ENCODE results near the gene NAPA.

DNA sequence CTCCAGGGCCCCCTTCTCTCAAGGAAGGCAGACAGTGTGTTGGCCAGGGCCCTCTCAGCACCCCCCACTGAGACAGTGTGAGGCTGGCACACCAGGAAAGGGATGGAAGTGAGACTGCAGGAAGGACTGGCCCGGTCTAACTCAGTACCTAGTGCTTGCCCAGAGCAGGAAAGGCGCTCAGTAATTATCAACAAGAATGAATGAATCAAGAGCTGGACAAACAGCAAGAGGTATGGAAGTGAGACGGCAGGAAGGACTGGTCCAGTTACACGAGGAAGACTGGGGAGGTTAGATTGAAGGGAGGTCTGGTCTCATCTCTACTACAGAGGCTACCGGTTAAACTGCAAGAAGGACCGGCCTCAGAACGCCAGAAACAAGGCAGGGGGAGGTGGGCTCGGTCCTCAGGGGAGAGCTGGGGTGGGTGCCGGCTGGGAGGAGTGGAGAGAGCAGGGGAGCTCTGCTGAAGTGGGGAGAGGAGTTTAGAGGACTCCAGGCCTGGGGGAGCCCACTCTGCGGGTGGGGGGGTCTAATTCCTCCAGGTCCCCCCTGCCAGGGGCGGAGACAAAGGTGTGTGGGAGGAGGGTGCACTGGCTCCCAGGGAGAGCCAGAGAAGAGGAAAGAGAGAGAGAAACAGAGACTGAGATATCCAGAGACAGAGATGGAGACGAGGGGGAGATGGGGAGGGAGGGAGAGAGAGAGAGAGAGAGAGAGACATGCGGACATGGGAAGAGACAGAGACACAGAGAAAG lies 44.2 kb downstream of the NAPA start:
- no peak for TF ChIP-seq ZNF24 (IDR thresholded peaks at IDR 0.05)
- no peak for TF ChIP-seq EGR1 (IDR thresholded peaks at IDR 0.05; ENCODE audit: borderline replicate concordance in 1 of 2, low read depth in 2 of 2, low read length in 2 of 2)
- TF ChIP-seq POLR2A (IDR thresholded peaks at IDR 0.05; ENCODE audit: low read depth, low read length): no peak
- no peak for TF ChIP-seq JUNB (IDR thresholded peaks at IDR 0.05)
- no peak for TF ChIP-seq NKRF (conservative IDR thresholded peaks at IDR 0.05)
- no peak for TF ChIP-seq RFX5 (IDR thresholded peaks at IDR 0.05; ENCODE audit: low read depth, low read length)
- no peak for TF ChIP-seq CTCF (IDR thresholded peaks at IDR 0.05 in 2 of 3, conservative IDR thresholded peaks at IDR 0.05 in 1 of 3; ENCODE audit: control insufficient read depth in 2 of 3, extremely low read depth in 1 of 3, insufficient read depth in 1 of 3, low read depth in 3 of 3, low read length in 3 of 3)
- no peak for TF ChIP-seq E2F4 (IDR thresholded peaks at IDR 0.05; ENCODE audit: low read depth, low read length)
- no peak for TF ChIP-seq USF1 (IDR thresholded peaks at IDR 0.05; ENCODE audit: borderline replicate concordance, extremely low read length, insufficient read depth, low read depth, low read length)
- TF ChIP-seq ATF3 (IDR thresholded peaks at IDR 0.05; ENCODE audit: borderline replicate concordance, extremely low read depth, low read depth, low read length): no peak
- TF ChIP-seq BHLHE40 (IDR thresholded peaks at IDR 0.05; ENCODE audit: borderline replicate concordance in 1 of 2, low read depth in 2 of 2, low read length in 1 of 2): no peak
- no peak for TF ChIP-seq HDAC2 (IDR thresholded peaks at IDR 0.05)
- TF ChIP-seq, protein P1, sequence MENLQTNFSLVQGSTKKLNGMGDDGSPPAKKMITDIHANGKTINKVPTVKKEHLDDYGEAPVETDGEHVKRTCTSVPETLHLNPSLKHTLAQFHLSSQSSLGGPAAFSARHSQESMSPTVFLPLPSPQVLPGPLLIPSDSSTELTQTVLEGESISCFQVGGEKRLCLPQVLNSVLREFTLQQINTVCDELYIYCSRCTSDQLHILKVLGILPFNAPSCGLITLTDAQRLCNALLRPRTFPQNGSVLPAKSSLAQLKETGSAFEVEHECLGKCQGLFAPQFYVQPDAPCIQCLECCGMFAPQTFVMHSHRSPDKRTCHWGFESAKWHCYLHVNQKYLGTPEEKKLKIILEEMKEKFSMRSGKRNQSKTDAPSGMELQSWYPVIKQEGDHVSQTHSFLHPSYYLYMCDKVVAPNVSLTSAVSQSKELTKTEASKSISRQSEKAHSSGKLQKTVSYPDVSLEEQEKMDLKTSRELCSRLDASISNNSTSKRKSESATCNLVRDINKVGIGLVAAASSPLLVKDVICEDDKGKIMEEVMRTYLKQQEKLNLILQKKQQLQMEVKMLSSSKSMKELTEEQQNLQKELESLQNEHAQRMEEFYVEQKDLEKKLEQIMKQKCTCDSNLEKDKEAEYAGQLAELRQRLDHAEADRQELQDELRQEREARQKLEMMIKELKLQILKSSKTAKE (IDR thresholded peaks at IDR 0.05; ENCODE audit: low read depth, poor library complexity, severe bottlenecking): no peak

All from GM12878 (cell line).